HG02870 (cell line): Measurements from ENCODE around the gene CTBP2.

Experiments
- ATAC-seq: cut with Tn5 transposase; IDR thresholded peaks from one replicate; pipeline ENCODE4 v1.9.1; 2021; ENCODE audit warnings: mild to moderate bottlenecking, moderate library complexity; ENCODE audit not compliant: unreplicated experiment

CTBP2 gene

GRCh38 chr10:125054669-125055268, 105.6 kb downstream of the CTBP2 start:
- ATAC-seq, result no peak

- ATAC-seq, result no peak
These were observed 106.1 kb downstream of the CTBP2 start for GRCh38 chr10:125054216-125054615.

GRCh38 chr10:125052146-125052545, 108.2 kb downstream of the CTBP2 start:
- ATAC-seq, result no peak

GRCh38 chr10:125050383-125050782, 110.0 kb downstream of the CTBP2 start:
- ATAC-seq, result no peak

GRCh38 chr10:125049216-125049881, 111.0 kb downstream of the CTBP2 start:
- no peak for ATAC-seq

GRCh38 chr10:125048094-125048864, 112.1 kb downstream of the CTBP2 start:
- peak; percentile 89 for ATAC-seq

GRCh38 chr10:125043841-125044658, 116.3 kb downstream of the CTBP2 start:
- no peak for ATAC-seq

- no peak for ATAC-seq
These were observed 118.4 kb downstream of the CTBP2 start for GRCh38 chr10:125041856-125042506.

GRCh38 chr10:125039354-125039769, 121.0 kb downstream of the CTBP2 start:
- no peak for ATAC-seq

- ATAC-seq, result no peak
These were observed 121.7 kb downstream of the CTBP2 start for GRCh38 chr10:125038637-125039036.

- ATAC-seq, result no peak
These were observed 123.1 kb downstream of the CTBP2 start for GRCh38 chr10:125037145-125037877.

- no peak for ATAC-seq
These were observed 124.6 kb downstream of the CTBP2 start for GRCh38 chr10:125035588-125036295.

GRCh38 chr10:125035136-125035535, 125.2 kb downstream of the CTBP2 start:
- ATAC-seq, result no peak

- no peak for ATAC-seq
These were observed 125.7 kb downstream of the CTBP2 start for GRCh38 chr10:125034675-125035074.

- ATAC-seq, result no peak
These were observed 127.0 kb downstream of the CTBP2 start for GRCh38 chr10:125033146-125033924.

- ATAC-seq, result no peak
These were observed 127.8 kb downstream of the CTBP2 start for GRCh38 chr10:125032474-125033020.

- no peak for ATAC-seq
These were observed 129.7 kb downstream of the CTBP2 start for GRCh38 chr10:125030567-125031197.
